T-cell (primary cell): ENCODE measurements around the gene ACTL8. TPM values are rescaled to one million over a fixed set of nuclear protein-coding genes. Genes with fewer than 3 reads are reported as not detected.
A peak's percentile ranks its signal among the peaks of the same experiment; 100 is the strongest.

Source experiments
- ATAC-seq, 4 experiments: fragments of 200-7000 bp in 3 of 4; fragments of 150-1000 bp in 1 of 4; cut with Tn5 transposase; replicated peaks in 1 of 4; 1 replicate in 3 of 4; 2 replicates in 1 of 4; pipeline ENCODE4 v1.10.0; 2021; ENCODE audit warnings: moderate library complexity in 3 of 4, mild to moderate bottlenecking in 2 of 4, moderate number of reproducible peaks in 1 of 4
- CTCF ChIA-PET, 2 donors: fragments of 300-600 bp; sonication (Branson Sonifier 250); formaldehyde crosslinking; loops; one replicate each; lab custom pipeline; 2022; ENCODE audit warnings: antibody characterized with exemption in 2 of 2; lab: Charles Lee
- POLR2A ChIA-PET, 2 donors: fragments of 300-600 bp; sonication (Branson Sonifier 250); formaldehyde crosslinking; loops; one replicate each; lab custom pipeline; 2022; ENCODE audit warnings: antibody characterized with exemption in 2 of 2; lab: Charles Lee
- DNase-seq, 35 experiments: peaks; one replicate each; pipeline versions ENCODE4 v3.0.0 to v3.0.0-alpha.2; 2013 to 2023
- H3K27ac ChIP-seq: one replicate; pipeline ENCODE4 v1.5.1; 2013; ENCODE audit warnings: low read length
- H3K27me3 ChIP-seq, 2 experiments: replicated peaks in 1 of 2; 1 replicate in 1 of 2; 2 replicates in 1 of 2; pipeline versions ENCODE4 v1.6.1 to v1.7.0; 2013; ENCODE audit warnings: low read length in 1 of 2, mixed read lengths in 1 of 2; ENCODE audit not compliant: control insufficient read depth in 2 of 2, insufficient read depth in 2 of 2; ENCODE audit errors: extremely low read depth in 1 of 2
- H3K36me3 ChIP-seq, 2 donors: 1 replicate in 1 of 2; 2 replicates in 1 of 2; pipeline versions ENCODE4 v1.6.1 to v1.7.0; 2013; ENCODE audit warnings: low read length in 1 of 2; ENCODE audit not compliant: control insufficient read depth in 2 of 2, insufficient read depth in 1 of 2; ENCODE audit errors: extremely low read depth in 1 of 2
- H3K4me1 ChIP-seq, 2 experiments: 1 replicate in 1 of 2; 2 replicates in 1 of 2; pipeline versions ENCODE4 v1.6.1 to v1.7.0; 2013; ENCODE audit warnings: low read length in 2 of 2, mixed read lengths in 1 of 2; ENCODE audit not compliant: insufficient read depth in 2 of 2, control insufficient read depth in 1 of 2; ENCODE audit errors: extremely low read depth in 1 of 2
- H3K4me3 ChIP-seq, 2 donors: 1 replicate in 1 of 2; 2 replicates in 1 of 2; pipeline versions ENCODE4 v1.5.1 to v1.7.0; 2013; ENCODE audit warnings: mild to moderate bottlenecking in 2 of 2, low read length in 1 of 2, moderate library complexity in 1 of 2; ENCODE audit not compliant: control insufficient read depth in 1 of 2; ENCODE audit errors: extremely low read depth in 1 of 2
- H3K9me3 ChIP-seq: 2 replicates; pipeline ENCODE4 v1.7.0; 2013
- H3K27ac Mint-ChIP-seq, 2 donors: one replicate each; pipeline ENCODE4 v1.8.0; 2020 to 2021; ENCODE audit warnings: mild to moderate bottlenecking in 2 of 2, mixed read lengths in 2 of 2
- H3K27me3 Mint-ChIP-seq, 2 donors: one replicate each; pipeline ENCODE4 v1.8.0; 2021 to 2022; ENCODE audit warnings: mixed read lengths in 2 of 2
- H3K36me3 Mint-ChIP-seq: one replicate; pipeline ENCODE4 v1.8.0; 2021; ENCODE audit warnings: mixed read lengths
- H3K4me1 Mint-ChIP-seq, 3 donors: one replicate each; pipeline ENCODE4 v1.8.0; 2020 to 2022; ENCODE audit warnings: mixed read lengths in 3 of 3, mild to moderate bottlenecking in 1 of 3
- H3K4me3 Mint-ChIP-seq, 3 donors: one replicate each; pipeline ENCODE4 v1.8.0; 2020 to 2022; ENCODE audit warnings: mild to moderate bottlenecking in 3 of 3, mixed read lengths in 3 of 3, moderate library complexity in 3 of 3
- H3K9me3 Mint-ChIP-seq, 3 donors: one replicate each; pipeline ENCODE4 v1.8.0; 2020 to 2022; ENCODE audit warnings: mixed read lengths in 3 of 3
- WGBS: methylation state at CpG from one replicate; pipeline ENCODE4 v1.1.5; 2013; ENCODE audit warnings: missing lambda C conversion rate; ENCODE audit not compliant: insufficient coverage; 5-methylcytosine and 5-hydroxymethylcytosine counted together
- total RNA-seq, 35 experiments: library from RNA in 6 of 35; stranded (reverse) in 6 of 35; fragments of 120-200 nt in 1 of 35; gene quantifications; one replicate each; pipeline versions ENCODE4 v1.2.1 to v1.2.4 and lab custom pipeline; 2013 to 2026

Gene ACTL8
- total RNA-seq, 5 donors from 2014 or later (not counting 1 experiment from before 2014, with no cell fraction given) = not detected

DNA sequence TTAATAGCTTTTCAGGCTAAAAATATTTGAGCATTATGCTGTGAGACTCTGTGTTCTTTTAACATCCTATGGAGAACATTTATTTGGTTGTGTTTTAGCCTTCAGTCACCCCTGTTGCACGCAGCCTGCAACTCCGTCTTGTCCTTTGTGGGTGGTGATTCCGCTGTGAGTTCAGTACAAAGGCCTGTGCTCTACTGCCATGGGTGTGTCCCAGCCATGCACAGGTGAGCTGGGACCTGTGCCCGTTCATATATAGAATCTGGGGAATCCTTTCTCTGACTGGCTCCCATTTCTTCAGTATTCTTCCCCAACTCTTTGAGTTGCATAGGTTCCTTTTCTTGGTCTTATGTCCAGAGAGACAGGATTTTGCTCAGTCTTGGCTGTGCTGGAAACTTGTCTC is 61.4 kb downstream of the ACTL8 start:
- ChIA-PET POLR2A (no interaction called here), CTCF (no interaction called here)
- Histone ChIP-seq H3K9me3 (no peaks in the 10 kb centered on the region), H3K27me3 (peaks cover 0 to 14% of the 10 kb centered on the region in 2 experiments), H3K4me1 (no peaks in the 10 kb centered on the region), H3K36me3 (no peaks in the 10 kb centered on the region), H3K27ac (no peak overlapping the region), H3K4me3 (no peak overlapping the region)
- ATAC-seq (no peak), DNase-seq (no peak)
- no peaks in the 10 kb centered on the region for H3K4me1 Mint-ChIP-seq
- no peak overlapping the region for H3K27ac Mint-ChIP-seq
- H3K27me3 Mint-ChIP-seq = peaks cover 15 to 21% of the 10 kb centered on the region in 2 donors
- peaks cover 2 to 14% (median 13%) of the 10 kb centered on the region in 3 donors for H3K9me3 Mint-ChIP-seq
- H3K36me3 Mint-ChIP-seq = no peaks in the 10 kb centered on the region
- H3K4me3 Mint-ChIP-seq = no peak overlapping the region
- WGBS = no CpG with 5 or more reads among the region's 4 CpGs

- WGBS = 64% methylated on average over 12 of the region's 17 CpGs
- no peaks in the 10 kb centered on the region for H3K36me3 Mint-ChIP-seq
Measured at GRCh38 chr1:17819129-17819802, 64.1 kb downstream of the ACTL8 start.

DNA sequence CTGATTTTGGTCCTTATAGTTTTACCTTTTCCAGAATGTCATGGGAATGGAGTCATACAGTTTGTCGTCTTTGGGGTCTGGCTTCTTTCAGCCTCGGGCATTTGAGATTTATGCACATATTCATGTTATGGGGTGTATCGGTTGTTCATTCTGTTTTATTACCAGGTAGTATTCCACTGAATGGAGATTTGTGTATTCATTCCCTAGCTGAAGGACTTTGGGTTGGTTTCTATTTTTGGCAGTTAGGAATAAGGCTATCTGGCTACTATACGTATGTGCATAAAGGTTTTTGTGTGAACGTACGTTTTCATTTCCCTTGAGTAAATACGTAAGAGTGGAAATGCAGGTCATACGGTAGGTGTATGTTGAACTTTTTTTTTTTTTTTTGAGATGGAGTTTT is 65.1 kb downstream of the ACTL8 start:
- no peak for ATAC-seq
- Mint-ChIP-seq H3K27ac (no peak overlapping the region), H3K4me1 (no peaks in the 10 kb centered on the region), H3K4me3 (no peak overlapping the region), H3K9me3 (peaks cover 0 to 9% (median 5%) of the 10 kb centered on the region in 3 donors), H3K36me3 (no peaks in the 10 kb centered on the region), H3K27me3 (peaks cover 27 to 29% of the 10 kb centered on the region in 2 donors)
- no peaks in the 10 kb centered on the region for H3K36me3 ChIP-seq
- no peak overlapping the region for H3K4me3 ChIP-seq
- WGBS = 91% methylated on average over 6 of the region's 8 CpGs
- peaks cover 0 to 23% of the 10 kb centered on the region in 2 experiments for H3K27me3 ChIP-seq
- CTCF ChIA-PET = no interaction called here
- no peaks in the 10 kb centered on the region for H3K4me1 ChIP-seq
- no peak overlapping the region for H3K27ac ChIP-seq
- DNase-seq = no peak
- no peaks in the 10 kb centered on the region for H3K9me3 ChIP-seq
- POLR2A ChIA-PET = no interaction called here

More at GRCh38 chr1:17819129-17819802, 64.1 kb downstream of the ACTL8 start:
- Mint-ChIP-seq H3K27ac (no peak overlapping the region), H3K4me3 (no peak overlapping the region), H3K27me3 (peaks cover 25% of the 10 kb centered on the region in 2 donors), H3K4me1 (no peaks in the 10 kb centered on the region), H3K9me3 (peaks cover 2 to 14% (median 13%) of the 10 kb centered on the region in 3 donors)
- ATAC-seq = no peak
- peaks cover 0 to 23% of the 10 kb centered on the region in 2 experiments for H3K27me3 ChIP-seq
- H3K4me3 ChIP-seq = no peak overlapping the region
- no peaks in the 10 kb centered on the region for H3K9me3 ChIP-seq
- DNase-seq = no peak
- POLR2A ChIA-PET = no interaction called here
- CTCF ChIA-PET = no interaction called here
- no peaks in the 10 kb centered on the region for H3K4me1 ChIP-seq
- H3K27ac ChIP-seq = no peak overlapping the region
- no peaks in the 10 kb centered on the region for H3K36me3 ChIP-seq

- H3K36me3 ChIP-seq = no peaks in the 10 kb centered on the region
- no peak overlapping the region for H3K27ac Mint-ChIP-seq
Measured at GRCh38 chr1:17822741-17823426, 67.8 kb downstream of the ACTL8 start.

GRCh38 chr1:17825273-17826164 is 70.4 kb downstream of the ACTL8 start:
- H3K27ac Mint-ChIP-seq = no peak overlapping the region
- Histone ChIP-seq H3K27me3 (peaks cover 0 to 34% of the 10 kb centered on the region in 2 experiments), H3K4me3 (no peak overlapping the region), H3K27ac (no peak overlapping the region), H3K4me1 (no peaks in the 10 kb centered on the region), H3K9me3 (no peaks in the 10 kb centered on the region), H3K36me3 (no peaks in the 10 kb centered on the region)
- H3K36me3 Mint-ChIP-seq = no peaks in the 10 kb centered on the region
- 78% methylated on average over 32 of the region's 33 CpGs for WGBS
- ChIA-PET CTCF (no interaction called here), POLR2A (no interaction called here)
- H3K9me3 Mint-ChIP-seq = no peaks in the 10 kb centered on the region
- H3K27me3 Mint-ChIP-seq = peaks cover 28 to 57% of the 10 kb centered on the region in 2 donors
- no peak overlapping the region for H3K4me3 Mint-ChIP-seq
- ATAC-seq (no peak), DNase-seq (no peak)
- no peaks in the 10 kb centered on the region for H3K4me1 Mint-ChIP-seq

More at GRCh38 chr1:17822741-17823426, 67.8 kb downstream of the ACTL8 start:
- Mint-ChIP-seq H3K36me3 (no peaks in the 10 kb centered on the region), H3K27me3 (peaks cover 41 to 45% of the 10 kb centered on the region in 2 donors), H3K4me3 (no peak overlapping the region), H3K4me1 (no peaks in the 10 kb centered on the region), H3K9me3 (peaks cover 0 to 5% (median 0%) of the 10 kb centered on the region in 3 donors)
- no peaks in the 10 kb centered on the region for H3K4me1 ChIP-seq
- H3K9me3 ChIP-seq = no peaks in the 10 kb centered on the region
- peaks cover 0 to 41% of the 10 kb centered on the region in 2 experiments for H3K27me3 ChIP-seq
- WGBS = 85% methylated on average over 22 of the region's 22 CpGs
- H3K27ac ChIP-seq = no peak overlapping the region
- no peak overlapping the region for H3K4me3 ChIP-seq
- ATAC-seq = no peak
- no peak for DNase-seq
- ChIA-PET POLR2A (no interaction called here), CTCF (no interaction called here)

DNA sequence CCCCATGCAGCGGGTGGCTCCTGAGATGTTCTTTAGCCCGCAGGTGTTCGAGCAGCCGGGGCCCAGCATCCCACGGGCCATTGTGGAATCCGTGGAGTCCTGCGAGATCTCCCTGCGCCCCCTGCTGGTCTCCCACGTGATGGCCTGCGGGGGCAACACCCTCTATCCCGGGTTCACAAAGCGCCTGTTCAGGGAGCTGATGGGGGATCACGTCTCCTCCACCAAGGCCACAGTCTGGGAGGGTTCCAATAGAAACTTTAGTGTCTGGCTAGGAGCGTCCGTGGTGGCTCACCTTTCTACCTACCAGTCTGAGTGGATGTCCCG is 71.0 kb downstream of the ACTL8 start:
- peaks cover 27 to 58% of the 10 kb centered on the region in 2 donors for H3K27me3 Mint-ChIP-seq
- no peaks in the 10 kb centered on the region for H3K36me3 ChIP-seq
- no peaks in the 10 kb centered on the region for H3K4me1 ChIP-seq
- no peak overlapping the region for H3K27ac Mint-ChIP-seq
- no peak overlapping the region for H3K4me3 Mint-ChIP-seq
- H3K4me3 ChIP-seq = no peak overlapping the region
- ChIA-PET CTCF (no interaction called here), POLR2A (no interaction called here)
- ATAC-seq (no peak), DNase-seq (peak in 2 of 35 experiments; percentile 5)
- peaks cover 0 to 34% of the 10 kb centered on the region in 2 experiments for H3K27me3 ChIP-seq
- no peaks in the 10 kb centered on the region for H3K4me1 Mint-ChIP-seq
- H3K9me3 ChIP-seq = no peaks in the 10 kb centered on the region
- WGBS = 29% methylated on average over 10 of the region's 16 CpGs
- H3K36me3 Mint-ChIP-seq = no peaks in the 10 kb centered on the region
- H3K27ac ChIP-seq = no peak overlapping the region
- no peaks in the 10 kb centered on the region for H3K9me3 Mint-ChIP-seq
